GM10266 (cell line): ENCODE measurements around the gene SPEM1.

ENCODE experiments used
- DNase-seq: peaks from one replicate; pipeline ENCODE4 v3.0.0; 2012; ENCODE audit errors: extremely low spot score
- CTCF ChIP-seq: IDR thresholded peaks from 2 replicates; pipeline ENCODE4 v1.5.1; 2012; ENCODE audit warnings: mild to moderate bottlenecking, low read depth; ENCODE audit not compliant: control insufficient read depth, insufficient read depth; ENCODE audit errors: missing control alignments

Gene SPEM1

DNA sequence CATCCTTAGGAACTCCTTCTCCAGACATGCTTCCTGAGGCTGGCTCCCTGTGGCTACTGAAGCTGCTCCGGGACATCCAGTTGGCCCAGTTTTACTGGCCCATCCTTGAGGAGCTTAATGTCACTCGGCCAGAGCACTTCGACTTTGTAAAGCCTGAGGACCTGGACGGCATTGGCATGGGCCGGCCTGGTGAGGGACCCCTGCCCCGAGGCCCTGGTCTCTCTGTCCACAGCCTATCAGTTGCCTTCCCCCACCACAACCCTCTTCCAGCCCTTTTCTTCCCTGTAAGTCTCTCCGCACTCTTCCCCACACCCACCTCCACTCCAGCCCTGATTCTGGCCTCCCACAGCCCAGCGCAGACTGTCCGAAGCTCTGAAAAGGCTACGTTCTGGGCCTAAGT lies 37.2 kb upstream of the SPEM1 start:
- no peak for TF ChIP-seq CTCF
- DNase-seq: peak; percentile 38

DNA sequence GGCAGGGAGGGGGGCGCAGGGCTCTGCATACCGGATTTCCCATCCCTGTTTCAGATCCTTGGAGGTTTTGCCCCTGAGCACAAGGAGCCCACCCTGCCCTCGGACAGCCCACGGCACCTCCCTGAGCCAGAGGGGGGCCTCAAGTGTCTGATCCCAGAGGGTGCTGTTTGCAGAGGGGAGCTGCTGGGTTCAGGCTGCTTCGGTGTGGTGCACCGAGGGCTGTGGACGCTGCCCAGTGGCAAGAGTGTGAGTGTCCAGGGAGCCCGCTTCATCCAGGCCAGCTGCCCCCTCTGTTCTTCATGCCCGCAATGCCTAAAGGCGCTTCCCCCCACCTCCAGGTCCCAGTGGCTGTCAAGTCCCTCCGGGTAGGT lies 36.8 kb upstream of the SPEM1 start:
- TF ChIP-seq CTCF: no peak
- peak; percentile 30 for DNase-seq

GRCh38 chr17:7383742-7384488 lies 36.2 kb upstream of the SPEM1 start:
- TF ChIP-seq CTCF: no peak
- DNase-seq: peak; percentile 91

- DNase-seq: peak; percentile 27
- TF ChIP-seq CTCF: no peak
Observed at GRCh38 chr17:7384489-7385081, 35.5 kb upstream of the SPEM1 start.

- no peak for TF ChIP-seq CTCF
Observed at GRCh38 chr17:7388856-7389255, 31.3 kb upstream of the SPEM1 start.

DNA sequence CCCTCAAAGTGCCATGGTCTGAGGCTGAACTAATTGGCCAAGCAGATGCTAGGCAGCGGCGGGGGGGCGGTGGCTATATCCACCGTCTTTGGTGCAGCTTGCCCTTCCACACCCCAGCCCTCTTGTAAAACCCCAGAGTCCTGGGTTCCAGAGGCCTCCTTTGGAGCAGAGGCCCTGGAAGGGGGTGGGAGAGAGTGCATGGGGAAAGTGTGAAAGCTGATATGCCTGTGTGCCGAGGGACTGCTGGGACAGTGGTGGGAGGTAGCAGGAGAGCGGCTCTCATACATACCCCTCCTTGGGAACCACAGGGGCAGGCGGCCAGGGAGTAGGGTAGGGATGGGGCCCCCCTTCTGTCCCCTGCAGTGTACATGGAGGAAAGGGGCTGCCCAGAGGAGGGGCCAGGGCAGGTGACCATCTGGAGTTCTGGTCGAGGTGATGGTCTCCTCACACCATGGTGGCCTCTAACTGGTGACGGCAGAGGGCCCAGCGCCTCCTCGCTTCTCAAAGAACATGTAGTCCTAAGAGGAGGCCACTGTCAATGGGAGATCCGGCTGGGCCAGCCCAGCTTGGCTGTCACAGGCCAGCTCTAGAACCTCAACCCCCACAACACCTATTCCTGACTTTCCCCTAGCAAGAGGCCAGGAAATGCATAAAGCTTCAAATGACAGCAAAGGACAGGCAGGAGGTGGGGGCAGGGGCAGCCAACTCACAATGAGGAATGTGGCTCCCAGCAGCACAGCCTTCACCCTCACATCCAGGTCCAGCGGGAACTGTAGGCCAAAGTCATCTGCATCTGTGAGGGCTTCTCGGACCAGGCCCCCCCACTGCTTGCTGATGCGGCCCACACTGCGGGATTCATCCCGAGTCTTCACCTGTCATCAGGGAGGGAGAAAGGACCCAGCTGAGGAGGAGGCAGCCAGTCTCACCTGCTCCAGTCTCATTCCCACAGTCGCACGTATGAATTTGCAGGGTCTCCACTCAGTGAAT lies 29.9 kb upstream of the SPEM1 start:
- no peak for TF ChIP-seq CTCF
- no peak for DNase-seq

More at GRCh38 chr17:7388856-7389255, 31.3 kb upstream of the SPEM1 start:
- no peak for DNase-seq

- no peak for TF ChIP-seq CTCF
- no peak for DNase-seq
Observed at GRCh38 chr17:7391307-7391706, 28.8 kb upstream of the SPEM1 start.
